Nephron (organoid): Measurements from ENCODE around the gene ENOSF1.

Source experiments
- H3K27ac Mint-ChIP-seq, 3 experiments: 2 replicates each; pipeline ENCODE4 v1.8.0; 2020; ENCODE audit warnings: mixed read lengths in 3 of 3, mild to moderate bottlenecking in 2 of 3, moderate library complexity in 1 of 3
- H3K27me3 Mint-ChIP-seq: 2 replicates; pipeline ENCODE4 v1.8.0; 2021; ENCODE audit warnings: low read depth, mild to moderate bottlenecking, moderate library complexity, mixed read lengths
- H3K36me3 Mint-ChIP-seq: 2 replicates; pipeline ENCODE4 v1.8.0; 2020; ENCODE audit warnings: low read depth, mixed read lengths
- H3K4me1 Mint-ChIP-seq: 2 replicates; pipeline ENCODE4 v1.8.0; 2020; ENCODE audit warnings: mixed read lengths
- H3K4me3 Mint-ChIP-seq, 3 experiments: 2 replicates each; pipeline ENCODE4 v1.8.0; 2020; ENCODE audit warnings: mild to moderate bottlenecking in 3 of 3, mixed read lengths in 3 of 3, moderate library complexity in 2 of 3
- H3K9me3 Mint-ChIP-seq: 2 replicates; pipeline ENCODE4 v1.8.0; 2020; ENCODE audit warnings: mixed read lengths
- CTCF ChIP-seq, 3 experiments: fragments of 200-600 bp; sonication (generic); IDR thresholded peaks; one replicate each; pipeline ENCODE4 v1.5.0; 2021; ENCODE audit warnings: antibody characterized with exemption in 3 of 3; ENCODE audit not compliant: unreplicated experiment in 3 of 3

Gene ENOSF1

GRCh38 chr18:658947-659533 is 53.4 kb downstream of the ENOSF1 start:
- Mint-ChIP-seq H3K4me3 (peak overlapping the region; percentile 90 to 94 (median 93)), H3K27ac (peak overlapping the region in 2 of 3 experiments; percentile 5 to 84), H3K9me3 (peaks cover 14% of the 10 kb centered on the region), H3K27me3 (peaks cover 3% of the 10 kb centered on the region), H3K4me1 (no peaks in the 10 kb centered on the region), H3K36me3 (peaks cover 55% of the 10 kb centered on the region)
- TF ChIP-seq CTCF (IDR thresholded peaks at IDR 0.05; ENCODE audit: unreplicated experiment in 3 of 3): no peak

GRCh38 chr18:658001-658946 is 54.2 kb downstream of the ENOSF1 start:
- no peaks in the 10 kb centered on the region for H3K4me1 Mint-ChIP-seq
- peak overlapping the region; percentile 90 to 94 (median 93) for H3K4me3 Mint-ChIP-seq
- peaks cover 3% of the 10 kb centered on the region for H3K27me3 Mint-ChIP-seq
- TF ChIP-seq CTCF (IDR thresholded peaks at IDR 0.05; ENCODE audit: unreplicated experiment in 3 of 3): no peak
- peaks cover 14% of the 10 kb centered on the region for H3K9me3 Mint-ChIP-seq
- H3K27ac Mint-ChIP-seq: peak overlapping the region; percentile 74 to 84 (median 75)
- peaks cover 50% of the 10 kb centered on the region for H3K36me3 Mint-ChIP-seq

- no peaks in the 10 kb centered on the region for H3K4me1 Mint-ChIP-seq
- H3K27ac Mint-ChIP-seq: peak within 1 kb of the TSS; percentile 75 to 84 (median 83)
- peaks cover 14% of the 10 kb centered on the region for H3K9me3 Mint-ChIP-seq
- peaks cover 47% of the 10 kb centered on the region for H3K36me3 Mint-ChIP-seq
- peak in 1 of 3 experiments; percentile 13 for TF ChIP-seq CTCF (IDR thresholded peaks at IDR 0.05; ENCODE audit: unreplicated experiment in 3 of 3)
- peaks cover 3% of the 10 kb centered on the region for H3K27me3 Mint-ChIP-seq
- peak within 1 kb of the TSS; percentile 90 to 94 (median 93) for H3K4me3 Mint-ChIP-seq
Measured at GRCh38 chr18:657311-658000, 55.0 kb downstream of the ENOSF1 start, which contains the start of gene TYMS. Gene TYMS (plus strand): TSS chr18:657653. CDS start chr18:657743, 90 bp downstream.

GRCh38 chr18:655445-655844 is 57.0 kb downstream of the ENOSF1 start:
- peak overlapping the region; percentile 61 to 78 (median 67) for H3K4me3 Mint-ChIP-seq
- H3K9me3 Mint-ChIP-seq: no peaks in the 10 kb centered on the region
- peaks cover 3% of the 10 kb centered on the region for H3K27me3 Mint-ChIP-seq
- H3K36me3 Mint-ChIP-seq: peaks cover 27% of the 10 kb centered on the region
- H3K27ac Mint-ChIP-seq: peak overlapping the region in 1 of 3 experiments; percentile 14
- TF ChIP-seq CTCF (IDR thresholded peaks at IDR 0.05; ENCODE audit: unreplicated experiment in 3 of 3): no peak
- H3K4me1 Mint-ChIP-seq: no peaks in the 10 kb centered on the region

- Mint-ChIP-seq H3K36me3 (peaks cover 19% of the 10 kb centered on the region), H3K9me3 (no peaks in the 10 kb centered on the region)
- TF ChIP-seq CTCF (IDR thresholded peaks at IDR 0.05; ENCODE audit: unreplicated experiment in 3 of 3): no peak
Measured at GRCh38 chr18:654601-655000, 57.8 kb downstream of the ENOSF1 start.

More at GRCh38 chr18:654601-655000, 57.8 kb downstream of the ENOSF1 start:
- H3K4me3 Mint-ChIP-seq: peak overlapping the region in 1 of 3 experiments; percentile 57
- H3K27me3 Mint-ChIP-seq: peaks cover 3% of the 10 kb centered on the region
- H3K4me1 Mint-ChIP-seq: no peaks in the 10 kb centered on the region
- H3K27ac Mint-ChIP-seq: no peak overlapping the region
